ENCODE measurements around the gene CDH4. TPM values are rescaled to one million over a fixed set of nuclear protein-coding genes. Genes with fewer than 3 reads are reported as not detected.

The CDH4 gene
- total RNA-seq, 2 experiments from 2014 or later, result not detected

DNA sequence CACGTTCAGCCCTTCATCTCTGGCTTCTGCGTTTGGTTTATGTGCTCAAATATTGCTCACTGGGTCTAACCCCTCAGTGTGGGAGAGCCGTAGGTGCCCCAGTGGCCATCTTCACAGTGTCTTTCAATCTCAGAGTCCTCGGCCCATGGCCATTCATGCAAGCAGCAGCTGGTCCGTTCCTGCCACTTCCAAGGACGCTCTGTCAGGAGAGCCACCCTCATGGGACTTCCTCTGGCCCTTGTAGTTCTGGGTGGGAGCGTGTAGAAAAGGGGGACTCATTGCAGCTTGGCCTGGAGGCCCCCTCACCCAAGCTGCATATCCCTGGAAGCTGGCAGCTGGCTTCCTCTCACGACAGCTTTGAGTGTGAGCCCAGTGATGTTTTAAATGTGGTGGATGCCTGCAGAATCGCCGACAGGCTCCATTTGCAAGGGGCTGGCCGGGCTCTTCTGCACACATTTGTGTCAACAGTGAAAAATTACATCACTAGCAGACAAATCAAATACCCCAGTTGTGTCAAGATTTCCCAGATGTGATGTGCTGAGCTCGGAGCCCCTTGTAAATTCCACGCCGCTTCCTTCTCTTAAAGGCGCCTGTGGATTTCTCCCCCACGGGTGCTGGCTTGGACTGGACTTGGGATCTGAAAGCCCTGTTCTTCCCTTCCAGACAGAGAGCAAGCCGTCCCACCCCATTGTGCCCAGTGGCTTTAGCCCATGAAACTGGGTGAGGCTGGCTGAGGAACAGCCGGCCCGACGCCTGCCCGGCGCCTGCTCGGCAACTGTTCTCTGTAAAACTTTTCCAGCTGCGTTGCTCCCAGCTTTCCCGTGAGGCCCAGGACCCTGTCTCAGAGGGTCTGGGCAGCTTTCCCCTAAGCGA, 453.6 kb downstream of the CDH4 start:
- Histone ChIP-seq H3K79me2 (ENCODE audit: insufficient read depth, low read depth, low read length) (no peaks in the 10 kb centered on the region), H3K36me3 (ENCODE audit: insufficient read depth, low read length) (no peaks in the 10 kb centered on the region), H3K9me3 (ENCODE audit: low read length) (no peaks in the 10 kb centered on the region), H3K4me1 (ENCODE audit: insufficient read depth, low read length, poor library complexity, severe bottlenecking) (no peaks in the 10 kb centered on the region), H4K20me1 (ENCODE audit: insufficient read depth, low read length) (no peaks in the 10 kb centered on the region), H2AFZ (ENCODE audit: low read length) (no peak overlapping the region), H3K4me3 (ENCODE audit: low read depth, low read length, poor library complexity, severe bottlenecking) (no peak overlapping the region), H3K27ac (ENCODE audit: low read depth, low read length, poor library complexity, severe bottlenecking) (no peak overlapping the region), H3K4me2 (ENCODE audit: low read length) (no peak overlapping the region), H3K9me2 (ENCODE audit: insufficient read depth, low read length) (no peaks in the 10 kb centered on the region)
- no peak for DNase-seq (ENCODE audit: low spot score)
- BruUV-seq (replicated peaks), result no TSS peak
- POLR2A ChIA-PET, result no interaction called here
- intact Hi-C loops (cut with micrococcal nuclease; ENCODE audit: unreplicated experiment), result no loop called here
- CTCF ChIA-PET (ENCODE audit: unreplicated experiment), result no interaction called here
- TF ChIP-seq, protein P1, sequence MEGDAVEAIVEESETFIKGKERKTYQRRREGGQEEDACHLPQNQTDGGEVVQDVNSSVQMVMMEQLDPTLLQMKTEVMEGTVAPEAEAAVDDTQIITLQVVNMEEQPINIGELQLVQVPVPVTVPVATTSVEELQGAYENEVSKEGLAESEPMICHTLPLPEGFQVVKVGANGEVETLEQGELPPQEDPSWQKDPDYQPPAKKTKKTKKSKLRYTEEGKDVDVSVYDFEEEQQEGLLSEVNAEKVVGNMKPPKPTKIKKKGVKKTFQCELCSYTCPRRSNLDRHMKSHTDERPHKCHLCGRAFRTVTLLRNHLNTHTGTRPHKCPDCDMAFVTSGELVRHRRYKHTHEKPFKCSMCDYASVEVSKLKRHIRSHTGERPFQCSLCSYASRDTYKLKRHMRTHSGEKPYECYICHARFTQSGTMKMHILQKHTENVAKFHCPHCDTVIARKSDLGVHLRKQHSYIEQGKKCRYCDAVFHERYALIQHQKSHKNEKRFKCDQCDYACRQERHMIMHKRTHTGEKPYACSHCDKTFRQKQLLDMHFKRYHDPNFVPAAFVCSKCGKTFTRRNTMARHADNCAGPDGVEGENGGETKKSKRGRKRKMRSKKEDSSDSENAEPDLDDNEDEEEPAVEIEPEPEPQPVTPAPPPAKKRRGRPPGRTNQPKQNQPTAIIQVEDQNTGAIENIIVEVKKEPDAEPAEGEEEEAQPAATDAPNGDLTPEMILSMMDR (conservative IDR thresholded peaks at IDR 0.05; ENCODE audit: low read length), result no peak
- TF ChIP-seq EZH2phosphoT487 (IDR thresholded peaks at IDR 0.05; ENCODE audit: borderline replicate concordance, low read depth, low read length), result no peak

DNA sequence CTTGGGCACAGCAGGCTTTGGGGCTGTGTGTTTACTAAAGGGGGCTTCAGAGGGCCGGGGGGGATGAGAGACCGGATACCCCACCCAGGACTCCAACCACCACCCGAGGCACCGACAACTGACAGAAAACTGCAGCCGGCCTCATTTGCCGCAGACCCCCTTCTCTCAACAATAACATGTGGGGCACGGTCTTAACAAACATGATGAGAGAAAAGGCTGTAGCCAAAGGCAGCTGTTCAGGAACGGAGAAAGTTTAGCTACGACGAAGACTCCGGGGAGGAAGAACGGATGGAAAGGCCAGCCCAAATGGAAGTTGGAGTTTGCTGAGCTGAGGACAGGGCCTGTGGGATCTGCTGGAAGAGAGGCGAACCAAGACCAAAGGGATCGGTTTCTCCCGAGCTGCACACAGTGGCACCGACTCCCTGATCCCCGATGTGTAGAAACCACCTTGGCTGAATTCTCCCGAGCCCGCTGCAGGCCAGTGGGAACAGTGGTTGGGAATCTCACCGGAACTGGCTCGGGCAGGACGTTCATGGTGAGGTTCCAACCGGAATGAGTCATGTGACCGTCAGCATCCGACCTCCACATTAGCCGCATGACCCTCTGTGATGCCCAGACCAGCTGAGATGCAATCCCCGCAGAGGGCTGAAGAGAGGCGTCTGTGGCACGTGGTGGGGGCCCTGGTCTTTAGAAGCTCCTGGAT, 454.3 kb downstream of the CDH4 start:
- no peaks in the 10 kb centered on the region for H3K4me1 ChIP-seq (ENCODE audit: insufficient read depth, low read length, poor library complexity, severe bottlenecking)
- BruUV-seq (replicated peaks), result no TSS peak
- CTCF ChIA-PET (ENCODE audit: unreplicated experiment), result no interaction called here
- no peak overlapping the region for H2AFZ ChIP-seq (ENCODE audit: low read length)
- intact Hi-C loops (cut with micrococcal nuclease; ENCODE audit: unreplicated experiment), result no loop called here
- POLR2A ChIA-PET, result no interaction called here
- H3K4me3 ChIP-seq (ENCODE audit: low read depth, low read length, poor library complexity, severe bottlenecking), result no peak overlapping the region
- H3K36me3 ChIP-seq (ENCODE audit: insufficient read depth, low read length), result no peaks in the 10 kb centered on the region
- no peak overlapping the region for H3K27ac ChIP-seq (ENCODE audit: low read depth, low read length, poor library complexity, severe bottlenecking)
- H4K20me1 ChIP-seq (ENCODE audit: insufficient read depth, low read length), result no peaks in the 10 kb centered on the region
- no peaks in the 10 kb centered on the region for H3K79me2 ChIP-seq (ENCODE audit: insufficient read depth, low read depth, low read length)
- no peak for DNase-seq (ENCODE audit: low spot score)
- H3K9me2 ChIP-seq (ENCODE audit: insufficient read depth, low read length), result no peaks in the 10 kb centered on the region
- no peak for TF ChIP-seq EZH2phosphoT487 (IDR thresholded peaks at IDR 0.05; ENCODE audit: borderline replicate concordance, low read depth, low read length)
- TF ChIP-seq, protein P1 (conservative IDR thresholded peaks at IDR 0.05; ENCODE audit: low read length), result no peak
- H3K4me2 ChIP-seq (ENCODE audit: low read length), result no peak overlapping the region
- no peaks in the 10 kb centered on the region for H3K9me3 ChIP-seq (ENCODE audit: low read length)

DNA sequence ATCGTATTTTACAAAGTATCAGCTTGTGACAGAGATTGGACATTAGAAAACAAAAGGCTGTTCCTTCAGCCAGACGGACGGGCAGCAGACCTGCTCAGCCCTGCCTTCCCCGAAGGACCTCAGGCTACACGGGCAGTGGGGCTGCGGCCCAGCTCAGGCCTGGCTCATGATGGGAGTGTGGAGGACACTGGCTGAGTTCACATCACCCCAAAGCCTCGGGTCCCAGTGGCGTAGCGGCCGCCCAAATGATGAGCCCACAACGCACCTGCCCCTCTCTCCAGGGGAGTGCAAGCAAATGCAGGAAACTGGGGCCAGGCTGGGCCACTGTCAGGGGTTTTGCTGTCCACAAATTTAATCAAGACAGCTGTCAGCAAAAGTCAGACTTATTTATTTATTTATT, 456.8 kb downstream of the CDH4 start:
- Histone ChIP-seq H4K20me1 (ENCODE audit: insufficient read depth, low read length) (no peaks in the 10 kb centered on the region), H2AFZ (ENCODE audit: low read length) (no peak overlapping the region), H3K79me2 (ENCODE audit: insufficient read depth, low read depth, low read length) (no peaks in the 10 kb centered on the region), H3K4me3 (ENCODE audit: low read depth, low read length, poor library complexity, severe bottlenecking) (no peak overlapping the region), H3K9me2 (ENCODE audit: insufficient read depth, low read length) (no peaks in the 10 kb centered on the region), H3K4me2 (ENCODE audit: low read length) (no peak overlapping the region), H3K4me1 (ENCODE audit: insufficient read depth, low read length, poor library complexity, severe bottlenecking) (no peaks in the 10 kb centered on the region), H3K9me3 (ENCODE audit: low read length) (no peaks in the 10 kb centered on the region), H3K36me3 (ENCODE audit: insufficient read depth, low read length) (no peaks in the 10 kb centered on the region), H3K27ac (ENCODE audit: low read depth, low read length, poor library complexity, severe bottlenecking) (no peak overlapping the region)
- no TSS peak for BruUV-seq (replicated peaks)
- CTCF ChIA-PET (ENCODE audit: unreplicated experiment), result no interaction called here
- intact Hi-C loops (cut with micrococcal nuclease; ENCODE audit: unreplicated experiment), result no loop called here
- DNase-seq (ENCODE audit: low spot score), result no peak
- POLR2A ChIA-PET, result no interaction called here
- TF ChIP-seq EZH2phosphoT487 (IDR thresholded peaks at IDR 0.05; ENCODE audit: borderline replicate concordance, low read depth, low read length), result no peak
- TF ChIP-seq, protein P1 (conservative IDR thresholded peaks at IDR 0.05; ENCODE audit: low read length), result no peak

Measured in OCI-LY7 (cell line).